Omental fat pad (tissue), 4 donors: Measurements from ENCODE around the gene DGKZ. TPM values are rescaled to one million over a fixed set of nuclear protein-coding genes. Genes with fewer than 3 reads are reported as not detected.

Source experiments
- ATAC-seq: fragments of 150-250 bp; one replicate; pipeline ENCODE4 v1.9.1; 2016; ENCODE audit warnings: mild to moderate bottlenecking, moderate library complexity; ENCODE audit not compliant: low FRiP score
- DNase-seq: peaks from one replicate; pipeline ENCODE4 v3.0.0-alpha.2; 2019; ENCODE audit warnings: low spot score
- CTCF ChIP-seq, 3 donors: fragments of 450-650 bp; IDR thresholded peaks; one replicate each; pipeline ENCODE4 v1.5.1; 2016 to 2017; ENCODE audit warnings: antibody characterized with exemption in 3 of 3, mild to moderate bottlenecking in 3 of 3, moderate library complexity in 2 of 3
- total RNA-seq, 4 donors: library from RNA; depleted of rRNA; stranded (reverse); fragments of >200 nt; gene quantifications; one replicate each; pipeline ENCODE4 v1.1.0, GENCODE V29; 2016

Gene DGKZ
- total RNA-seq, 4 donors from 2014 or later: 29.2 to 79.4 (median 63.3) TPM

- ATAC-seq (no peak), DNase-seq (no peak)
- no peak for TF ChIP-seq CTCF (IDR thresholded peaks at IDR 0.05)
Observed at GRCh38 chr11:46327829-46328228, 19.4 kb upstream of the DGKZ start.

- TF ChIP-seq CTCF (IDR thresholded peaks at IDR 0.05): no peak
- ATAC-seq (no peak), DNase-seq (no peak)
Observed at GRCh38 chr11:46330154-46330553, 17.1 kb upstream of the DGKZ start.

GRCh38 chr11:46330563-46331281, 16.5 kb upstream of the DGKZ start:
- TF ChIP-seq CTCF (IDR thresholded peaks at IDR 0.05): no peak
- ATAC-seq (no peak), DNase-seq (no peak)

- no peak for DNase-seq
- no peak for TF ChIP-seq CTCF (IDR thresholded peaks at IDR 0.05)
- ATAC-seq: no peak
Observed at GRCh38 chr11:46331282-46331984, 15.8 kb upstream of the DGKZ start.

- no peak for DNase-seq
- ATAC-seq: no peak
- no peak for TF ChIP-seq CTCF (IDR thresholded peaks at IDR 0.05)
Observed at GRCh38 chr11:46332093-46332567, 15.1 kb upstream of the DGKZ start.

- ATAC-seq: peak; percentile 40
- TF ChIP-seq CTCF (IDR thresholded peaks at IDR 0.05): no peak
- DNase-seq: no peak
Observed at GRCh38 chr11:46332568-46333393, 14.5 kb upstream of the DGKZ start.
